HFFc6 (cell line): Measurements from ENCODE around the gene TMEM184A. TPM values are rescaled to one million over a fixed set of nuclear protein-coding genes. Genes with fewer than 3 reads are reported as not detected.

Experiments
- DNase-seq: peaks from one replicate; pipeline ENCODE4 v3.0.0-alpha.2; 2018
- H3K27ac Mint-ChIP-seq: 2 replicates; pipeline ENCODE4 v1.8.0; 2020; ENCODE audit warnings: mild to moderate bottlenecking, mixed read lengths
- H3K27me3 Mint-ChIP-seq: 2 replicates; pipeline ENCODE4 v1.8.0; 2021; ENCODE audit warnings: mild to moderate bottlenecking, moderate library complexity, mixed read lengths; ENCODE audit not compliant: insufficient read depth
- H3K36me3 Mint-ChIP-seq: 2 replicates; pipeline ENCODE4 v1.8.0; 2021; ENCODE audit warnings: low read depth, mixed read lengths
- H3K4me1 Mint-ChIP-seq: 2 replicates; pipeline ENCODE4 v1.8.0; 2020; ENCODE audit warnings: low read depth, mixed read lengths
- H3K4me3 Mint-ChIP-seq: 2 replicates; pipeline ENCODE4 v1.8.0; 2020; ENCODE audit warnings: mild to moderate bottlenecking, moderate library complexity, mixed read lengths
- H3K9me3 Mint-ChIP-seq: 2 replicates; pipeline ENCODE4 v1.8.0; 2020; ENCODE audit warnings: mild to moderate bottlenecking, mixed read lengths
- total RNA-seq, 6 experiments: library from RNA; stranded (reverse); fragmentation: NEBNext Ultra II Directional; extraction: Animal tissue kit (Norgen Biotek cat#: 25700); gene quantifications; 2 replicates in 1 of 6; 3 replicates in 5 of 6; pipeline ENCODE4 v1.2.3, GENCODE V29; 2021
- TF ChIP-seq, protein P1 (sequence below): fragments of 200-600 bp; sonication (generic); IDR thresholded peaks from 2 replicates; pipeline ENCODE4 v1.5.0; 2021; ENCODE audit warnings: antibody characterized with exemption, mild to moderate bottlenecking

Gene TMEM184A
- total RNA-seq, 6 experiments from 2014 or later, result 0.79 to 2.0 (median 1.5) TPM

DNA sequence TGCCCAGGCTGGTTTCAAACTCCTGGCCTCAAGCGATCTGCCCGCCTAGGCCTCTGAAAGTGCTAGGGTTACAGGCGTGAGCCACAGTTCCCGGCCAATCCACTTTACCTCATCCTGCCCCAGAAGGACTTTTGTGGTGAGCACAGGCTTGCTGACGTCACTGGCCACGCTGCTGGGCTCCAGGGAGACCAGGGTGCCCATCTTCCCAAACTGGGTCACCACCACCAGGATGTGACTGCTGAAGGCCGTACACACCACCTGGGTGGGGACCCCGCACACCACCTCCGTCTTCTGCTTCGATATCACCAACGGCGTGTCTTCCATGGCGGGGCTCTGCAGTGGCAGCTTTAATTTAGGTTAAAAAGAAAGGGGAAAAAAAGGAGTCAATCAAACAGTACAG is 13.0 kb upstream of the TMEM184A start:
- no peaks in the 10 kb centered on the region; the same call in 1 of the 2 replicates for H3K27me3 Mint-ChIP-seq
- no peak for DNase-seq
- peak overlapping the region; percentile 86 for H3K4me3 Mint-ChIP-seq
- peaks cover 43% of the 10 kb centered on the region for H3K4me1 Mint-ChIP-seq
- peaks cover 33% of the 10 kb centered on the region for H3K36me3 Mint-ChIP-seq
- H3K27ac Mint-ChIP-seq, result peak overlapping the region; percentile 69
- H3K9me3 Mint-ChIP-seq, result no peaks in the 10 kb centered on the region
- TF ChIP-seq, protein P1, sequence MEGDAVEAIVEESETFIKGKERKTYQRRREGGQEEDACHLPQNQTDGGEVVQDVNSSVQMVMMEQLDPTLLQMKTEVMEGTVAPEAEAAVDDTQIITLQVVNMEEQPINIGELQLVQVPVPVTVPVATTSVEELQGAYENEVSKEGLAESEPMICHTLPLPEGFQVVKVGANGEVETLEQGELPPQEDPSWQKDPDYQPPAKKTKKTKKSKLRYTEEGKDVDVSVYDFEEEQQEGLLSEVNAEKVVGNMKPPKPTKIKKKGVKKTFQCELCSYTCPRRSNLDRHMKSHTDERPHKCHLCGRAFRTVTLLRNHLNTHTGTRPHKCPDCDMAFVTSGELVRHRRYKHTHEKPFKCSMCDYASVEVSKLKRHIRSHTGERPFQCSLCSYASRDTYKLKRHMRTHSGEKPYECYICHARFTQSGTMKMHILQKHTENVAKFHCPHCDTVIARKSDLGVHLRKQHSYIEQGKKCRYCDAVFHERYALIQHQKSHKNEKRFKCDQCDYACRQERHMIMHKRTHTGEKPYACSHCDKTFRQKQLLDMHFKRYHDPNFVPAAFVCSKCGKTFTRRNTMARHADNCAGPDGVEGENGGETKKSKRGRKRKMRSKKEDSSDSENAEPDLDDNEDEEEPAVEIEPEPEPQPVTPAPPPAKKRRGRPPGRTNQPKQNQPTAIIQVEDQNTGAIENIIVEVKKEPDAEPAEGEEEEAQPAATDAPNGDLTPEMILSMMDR, result no peak

DNA sequence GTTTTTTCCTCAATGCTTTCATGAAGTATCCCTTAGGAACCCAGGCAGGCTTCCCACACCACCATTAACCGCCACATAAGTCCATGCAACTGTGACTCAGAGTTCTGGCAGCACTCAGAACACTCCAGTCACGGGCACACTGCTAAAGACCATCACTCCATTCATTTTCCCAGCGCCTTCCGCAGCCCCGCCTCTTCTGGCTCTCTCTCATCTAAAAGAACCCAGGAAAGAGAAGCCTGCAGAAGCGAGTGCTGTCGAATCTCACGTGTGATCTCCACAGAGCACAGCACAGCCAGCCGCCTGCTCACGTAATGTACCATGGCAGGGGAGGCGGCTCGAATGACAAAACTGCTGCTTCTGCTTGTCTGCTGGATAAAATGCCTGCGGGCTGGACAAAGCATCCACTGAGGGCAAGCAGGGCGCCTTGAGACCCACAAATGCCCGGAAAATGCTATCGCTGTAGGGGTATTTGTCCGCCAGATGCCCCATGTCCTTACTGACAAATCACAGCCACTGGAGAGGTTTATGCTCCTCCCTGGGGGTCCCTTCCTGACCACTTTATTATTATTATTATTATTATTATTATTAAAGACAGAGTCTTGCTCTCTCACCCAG is 12.0 kb upstream of the TMEM184A start:
- H3K4me3 Mint-ChIP-seq, result peak overlapping the region; percentile 86
- DNase-seq, result no peak
- TF ChIP-seq, protein P1, result no peak
- peaks cover 43% of the 10 kb centered on the region for H3K4me1 Mint-ChIP-seq
- no peaks in the 10 kb centered on the region; the same call in 1 of the 2 replicates for H3K27me3 Mint-ChIP-seq
- 0 out of 2 replicates have a peak overlapping the region, but pooled peaks have one; percentile 57 for H3K27ac Mint-ChIP-seq
- no peaks in the 10 kb centered on the region for H3K9me3 Mint-ChIP-seq
- peaks cover 31% of the 10 kb centered on the region for H3K36me3 Mint-ChIP-seq

DNA sequence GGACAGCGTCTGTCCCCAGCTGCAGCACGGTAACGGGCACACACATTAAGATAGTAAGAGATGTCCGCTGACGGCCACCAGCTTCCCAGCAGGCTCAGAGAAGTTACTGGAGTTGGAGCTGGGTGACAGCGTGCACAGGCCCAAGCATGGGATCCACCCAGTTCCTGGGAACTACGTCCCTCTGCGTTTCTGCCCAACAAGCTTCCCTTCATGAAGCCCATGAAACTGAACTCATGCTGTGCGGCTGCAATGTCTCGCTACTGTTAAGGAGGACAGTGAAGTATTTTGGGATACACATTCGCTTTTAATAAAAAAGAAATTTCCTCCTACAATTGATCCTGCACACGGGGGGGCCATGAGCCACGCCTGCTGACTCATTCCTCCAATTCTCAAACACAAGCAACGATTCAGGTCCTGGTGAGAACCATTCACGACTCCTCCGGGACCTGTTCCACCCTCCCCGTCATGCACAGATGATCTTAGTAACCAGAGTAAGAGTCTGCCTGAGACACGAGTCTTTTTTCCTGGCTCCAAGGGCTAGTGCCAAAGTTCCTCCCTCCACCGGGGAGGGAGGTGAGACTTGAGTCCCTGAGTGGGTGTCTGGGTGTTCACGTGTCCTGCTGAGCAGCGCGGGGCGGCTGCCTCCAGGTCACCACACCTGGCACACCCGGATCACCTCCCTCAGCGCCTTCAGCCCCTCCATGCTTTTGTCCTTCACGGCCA is 11.2 kb upstream of the TMEM184A start:
- H3K36me3 Mint-ChIP-seq, result peaks cover 23% of the 10 kb centered on the region

DNA sequence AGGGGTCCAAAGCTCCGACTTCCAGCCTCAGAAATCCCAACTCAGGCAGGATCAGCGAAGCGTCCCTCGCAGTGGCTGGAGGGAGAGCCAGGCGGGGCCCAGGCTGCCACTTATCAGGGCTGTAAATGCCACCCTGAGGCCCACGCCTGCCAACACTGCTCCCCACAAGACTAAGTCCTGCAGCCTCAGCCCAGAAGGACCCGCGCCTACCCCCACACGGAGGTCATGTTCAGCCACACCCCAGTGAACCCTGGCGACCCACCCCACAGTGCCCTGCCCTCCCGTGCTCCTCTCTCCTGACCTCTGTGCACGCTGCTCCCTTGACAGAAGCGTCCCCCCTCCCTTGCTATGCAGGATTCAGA is 10.7 kb upstream of the TMEM184A start:
- Mint-ChIP-seq H3K4me1 (peaks cover 43% of the 10 kb centered on the region), H3K36me3 (peaks cover 20% of the 10 kb centered on the region), H3K27me3 (no peaks in the 10 kb centered on the region; the same call in none of the 2 replicates), H3K27ac (peak overlapping the region; percentile 57), H3K9me3 (no peaks in the 10 kb centered on the region), H3K4me3 (no peak overlapping the region)
- no peak for DNase-seq
- TF ChIP-seq, protein P1, result no peak

More for the DNA sequence above, 11.2 kb upstream of the TMEM184A start:
- H3K27ac Mint-ChIP-seq, result peak overlapping the region; percentile 57
- H3K9me3 Mint-ChIP-seq, result no peaks in the 10 kb centered on the region
- H3K27me3 Mint-ChIP-seq, result no peaks in the 10 kb centered on the region; the same call in 1 of the 2 replicates
- peaks cover 43% of the 10 kb centered on the region for H3K4me1 Mint-ChIP-seq
- DNase-seq, result no peak
- peak overlapping the region; percentile 64 for H3K4me3 Mint-ChIP-seq
- TF ChIP-seq, protein P1, result no peak

DNA sequence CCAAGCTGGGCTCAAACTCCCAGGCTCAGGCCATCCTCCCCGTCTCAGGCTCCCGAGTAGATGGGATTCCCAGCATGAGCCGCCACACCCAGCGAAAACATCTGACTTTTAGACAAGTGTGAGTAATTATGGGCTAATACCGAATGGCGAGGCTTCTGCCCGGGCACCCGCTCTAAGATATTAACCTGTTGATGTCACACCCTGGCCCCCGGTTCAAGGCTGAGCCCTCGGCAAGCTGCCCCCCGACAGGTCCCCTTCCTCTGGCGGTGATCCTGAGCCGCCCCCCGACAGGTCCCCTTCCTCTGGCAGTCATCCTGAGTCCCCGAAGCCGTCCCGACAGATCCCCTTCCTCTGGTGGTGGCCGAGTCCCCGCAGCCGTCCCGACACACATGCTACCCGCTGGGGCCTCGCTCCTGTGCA is 8.6 kb upstream of the TMEM184A start:
- TF ChIP-seq, protein P1, result no peak
- H3K4me3 Mint-ChIP-seq, result no peak overlapping the region
- no peaks in the 10 kb centered on the region; the same call in none of the 2 replicates for H3K27me3 Mint-ChIP-seq
- H3K4me1 Mint-ChIP-seq, result peaks cover 37% of the 10 kb centered on the region
- no peak overlapping the region; the same call in 1 of the 2 replicates for H3K27ac Mint-ChIP-seq
- no peak for DNase-seq
- H3K9me3 Mint-ChIP-seq, result no peaks in the 10 kb centered on the region
- H3K36me3 Mint-ChIP-seq, result peaks cover 20% of the 10 kb centered on the region
